Body of pancreas (tissue), 4 donors: Measurements from ENCODE around the gene SARNP.

Experiments
- POLR2A ChIP-seq, 3 donors: fragments of 450-650 bp; IDR thresholded peaks; one replicate each; pipeline ENCODE4 v1.6.1; 2016; ENCODE audit warnings: antibody characterized with exemption in 3 of 3, mild to moderate bottlenecking in 2 of 3
- TF ChIP-seq, protein P1 (sequence below), 7 experiments: fragments of 450-650 bp in 4 of 7; fragments of 200-600 bp in 3 of 7; sonication (generic) in 3 of 7; IDR thresholded peaks; one replicate each; pipeline ENCODE4 v1.5.1; 2016 to 2019; ENCODE audit warnings: antibody characterized with exemption in 7 of 7

DNA sequence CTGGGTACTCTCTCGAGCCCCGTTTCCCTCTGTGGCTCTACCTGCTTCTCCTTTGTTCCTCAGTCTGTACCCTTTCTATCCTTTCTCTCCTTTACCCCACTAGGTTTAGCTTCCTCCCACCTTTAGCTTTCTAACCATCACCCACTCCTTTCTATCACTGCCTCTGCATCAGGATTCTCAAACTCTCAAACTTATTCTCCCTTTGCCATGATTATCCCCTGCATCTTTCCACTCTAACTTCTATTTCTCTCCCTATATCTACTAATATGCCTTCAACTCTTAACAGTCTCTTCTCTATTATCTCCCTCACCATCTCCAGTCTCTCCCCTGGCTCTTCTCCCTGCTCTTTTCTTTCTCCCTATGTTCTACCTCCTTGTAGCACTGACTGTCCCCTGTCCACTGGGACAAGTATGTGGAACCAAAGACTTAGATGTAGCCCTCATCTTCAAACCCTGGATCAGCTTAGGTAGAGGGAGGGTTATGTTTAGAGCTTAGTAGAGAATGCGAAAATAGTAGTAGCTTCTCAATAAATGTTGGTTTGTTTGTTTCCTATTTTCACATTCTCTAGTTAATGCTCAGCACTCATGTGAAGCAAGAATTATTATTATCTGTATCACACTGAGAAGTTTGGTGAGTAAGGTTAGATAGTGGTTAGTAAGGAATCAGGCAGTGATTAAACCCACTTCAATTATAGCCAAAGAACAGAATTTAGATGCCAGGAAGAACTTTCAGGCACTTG lies 71.2 kb downstream of the SARNP start:
- TF ChIP-seq, protein P1, sequence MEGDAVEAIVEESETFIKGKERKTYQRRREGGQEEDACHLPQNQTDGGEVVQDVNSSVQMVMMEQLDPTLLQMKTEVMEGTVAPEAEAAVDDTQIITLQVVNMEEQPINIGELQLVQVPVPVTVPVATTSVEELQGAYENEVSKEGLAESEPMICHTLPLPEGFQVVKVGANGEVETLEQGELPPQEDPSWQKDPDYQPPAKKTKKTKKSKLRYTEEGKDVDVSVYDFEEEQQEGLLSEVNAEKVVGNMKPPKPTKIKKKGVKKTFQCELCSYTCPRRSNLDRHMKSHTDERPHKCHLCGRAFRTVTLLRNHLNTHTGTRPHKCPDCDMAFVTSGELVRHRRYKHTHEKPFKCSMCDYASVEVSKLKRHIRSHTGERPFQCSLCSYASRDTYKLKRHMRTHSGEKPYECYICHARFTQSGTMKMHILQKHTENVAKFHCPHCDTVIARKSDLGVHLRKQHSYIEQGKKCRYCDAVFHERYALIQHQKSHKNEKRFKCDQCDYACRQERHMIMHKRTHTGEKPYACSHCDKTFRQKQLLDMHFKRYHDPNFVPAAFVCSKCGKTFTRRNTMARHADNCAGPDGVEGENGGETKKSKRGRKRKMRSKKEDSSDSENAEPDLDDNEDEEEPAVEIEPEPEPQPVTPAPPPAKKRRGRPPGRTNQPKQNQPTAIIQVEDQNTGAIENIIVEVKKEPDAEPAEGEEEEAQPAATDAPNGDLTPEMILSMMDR (IDR thresholded peaks at IDR 0.05), result no peak
- TF ChIP-seq POLR2A (IDR thresholded peaks at IDR 0.05), result no peak
